Activated B cell treated with CpG ODN at 0.5 μM for 24 hours (primary cell): ENCODE data around the gene ACCS. TPM values are rescaled to one million over a fixed set of nuclear protein-coding genes. Genes with fewer than 3 reads are reported as not detected.

Experiments used
- ATAC-seq: fragments of 200-7000 bp; cut with Tn5 transposase; one replicate; pipeline ENCODE4 v1.10.0; 2021; ENCODE audit warnings: low read depth, mild to moderate bottlenecking, moderate library complexity
- CTCF ChIA-PET: fragments of 350-600 bp; sonication (Branson Sonifier 250); formaldehyde crosslinking; loops from one replicate; lab custom pipeline; 2021; ENCODE audit warnings: antibody characterized with exemption; lab: Charles Lee
- POLR2A ChIA-PET: fragments of 350-600 bp; sonication (Branson Sonifier 250); formaldehyde crosslinking; loops from one replicate; lab custom pipeline; 2021; ENCODE audit warnings: antibody characterized with exemption; lab: Charles Lee
- DNase-seq: peaks from one replicate; pipeline ENCODE4 v3.0.0; 2022
- H3K27ac Mint-ChIP-seq: one replicate; pipeline ENCODE4 v1.8.0; 2020; ENCODE audit warnings: mixed read lengths
- H3K27me3 Mint-ChIP-seq: one replicate; pipeline ENCODE4 v1.8.0; 2021; ENCODE audit warnings: mixed read lengths
- H3K36me3 Mint-ChIP-seq: one replicate; pipeline ENCODE4 v1.8.0; 2021; ENCODE audit warnings: low read depth, mixed read lengths
- H3K4me1 Mint-ChIP-seq: one replicate; pipeline ENCODE4 v1.8.0; 2021; ENCODE audit warnings: mixed read lengths
- H3K4me3 Mint-ChIP-seq: one replicate; pipeline ENCODE4 v1.8.0; 2020; ENCODE audit warnings: mild to moderate bottlenecking, mixed read lengths
- H3K9me3 Mint-ChIP-seq: one replicate; pipeline ENCODE4 v1.8.0; 2020; ENCODE audit warnings: mixed read lengths
- CTCF ChIP-seq: fragments of 200-600 bp; IDR thresholded peaks from one replicate; pipeline ENCODE4 v1.8.0; 2022; ENCODE audit warnings: antibody characterized with exemption, mild to moderate bottlenecking
- intact Hi-C: fragments of 100-400 bp; cut with micrococcal nuclease; formaldehyde crosslinking; loops from one replicate; pipeline ENCODE4 v1.15.1; 2024
- total RNA-seq: library from RNA; stranded (reverse); gene quantifications from 2 replicates; pipeline ENCODE4 v1.2.3, GENCODE V29; 2022

The ACCS gene
- 22.4 and 27.0 TPM in 2 replicates for total RNA-seq

DNA sequence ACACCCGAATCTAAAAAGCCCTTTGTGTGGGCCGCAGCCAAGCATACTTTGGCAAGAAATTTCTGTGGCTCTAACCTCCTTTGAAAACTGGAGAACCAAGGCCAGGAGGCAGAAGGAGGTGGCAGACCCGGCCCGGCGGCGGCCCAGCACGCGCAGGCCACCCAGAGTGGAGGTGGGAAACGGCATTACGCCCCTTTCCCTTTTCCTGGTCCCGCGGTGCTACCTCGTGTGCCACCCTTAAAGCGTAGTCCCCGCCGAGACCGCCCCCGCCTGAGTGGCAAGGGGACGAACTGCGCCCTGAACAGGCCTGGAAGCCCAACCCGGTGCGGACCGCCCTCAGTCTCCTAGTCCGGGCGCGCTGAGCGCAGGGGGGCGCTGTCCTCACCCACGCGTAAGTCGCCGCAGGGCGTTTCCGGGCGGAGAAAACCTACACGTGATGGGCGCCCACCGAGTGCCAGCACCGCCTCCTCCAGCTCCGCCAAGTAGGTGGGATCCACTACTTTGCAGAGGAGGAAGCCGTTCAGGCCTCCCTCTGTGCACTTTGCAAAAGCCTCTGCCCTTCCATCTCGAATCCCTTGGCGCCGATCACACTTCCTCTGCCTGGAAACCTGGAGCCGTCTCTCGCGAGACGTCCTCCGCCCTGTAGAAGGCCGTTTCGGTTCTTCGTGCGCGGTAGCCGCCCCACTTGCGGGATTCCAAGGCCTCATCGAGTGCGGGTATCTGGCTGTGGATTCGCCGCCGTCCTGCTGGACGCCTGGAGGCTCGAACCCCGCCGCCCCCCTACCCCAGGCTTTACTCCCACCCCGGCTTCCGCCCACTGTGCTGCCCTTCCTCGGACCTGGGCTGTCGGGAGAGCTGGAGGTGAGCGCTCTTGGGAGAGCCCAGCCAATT lies at the start of gene ACCS:
Gene ACCS (plus strand): TSS at position 430 of the 891 bp plus-strand sequence. CDS start 1,358 bp downstream, outside the sequence.
- peaks cover 10% of the 10 kb centered on the region for H3K36me3 Mint-ChIP-seq
- TF ChIP-seq CTCF, result peak; percentile 58
- DNase-seq (peak; percentile 86), ATAC-seq (peak; percentile 97)
- ChIA-PET CTCF (interaction anchor here (0.7 to 1.4 kb wide), 3 partner anchors 28 to 32 kb away, joined by 3 read pairs; partner anchors contain the start of gene EXT2), POLR2A (interaction anchor here (0.6 to 1.0 kb wide), 4 partner anchors 13 to 776 kb away, joined by 3 to 5 read pairs (median 3); partner anchors contain the start of gene ALKBH3)
- intact Hi-C loops, result loop anchor here (1.0 to 10.0 kb wide), 5 partner anchors 29 to 751 kb away; partner anchors contain the start of genes ALKBH3, API5, EXT2 and HSD17B12
- no peaks in the 10 kb centered on the region for H3K27me3 Mint-ChIP-seq
- H3K4me3 Mint-ChIP-seq, result peak within 1 kb of the TSS; percentile 92
- peak within 1 kb of the TSS; percentile 87 for H3K27ac Mint-ChIP-seq
- peaks cover 19% of the 10 kb centered on the region for H3K4me1 Mint-ChIP-seq
- H3K9me3 Mint-ChIP-seq, result no peaks in the 10 kb centered on the region

GRCh38 chr11:44016546-44017442 lies 49.3 kb upstream of the ACCS start:
- no peak for ATAC-seq
- H3K9me3 Mint-ChIP-seq, result peaks cover 7% of the 10 kb centered on the region
- intact Hi-C loops, result no loop called here
- no peak overlapping the region for H3K4me3 Mint-ChIP-seq
- no peaks in the 10 kb centered on the region for H3K36me3 Mint-ChIP-seq
- TF ChIP-seq CTCF, result no peak
- H3K27ac Mint-ChIP-seq, result no peak overlapping the region
- H3K27me3 Mint-ChIP-seq, result peaks cover 3% of the 10 kb centered on the region
- no peaks in the 10 kb centered on the region for H3K4me1 Mint-ChIP-seq
- CTCF ChIA-PET, result no interaction called here
- POLR2A ChIA-PET, result no interaction called here
- DNase-seq, result no peak

GRCh38 chr11:44017443-44018126 lies 48.5 kb upstream of the ACCS start:
- Mint-ChIP-seq H3K36me3 (no peaks in the 10 kb centered on the region), H3K27me3 (peaks cover 3% of the 10 kb centered on the region), H3K4me1 (no peaks in the 10 kb centered on the region), H3K9me3 (peaks cover 11% of the 10 kb centered on the region), H3K4me3 (no peak overlapping the region), H3K27ac (no peak overlapping the region)
- intact Hi-C loops, result no loop called here
- CTCF ChIA-PET, result no interaction called here
- TF ChIP-seq CTCF, result no peak
- ATAC-seq (no peak), DNase-seq (no peak)
- POLR2A ChIA-PET, result no interaction called here

DNA sequence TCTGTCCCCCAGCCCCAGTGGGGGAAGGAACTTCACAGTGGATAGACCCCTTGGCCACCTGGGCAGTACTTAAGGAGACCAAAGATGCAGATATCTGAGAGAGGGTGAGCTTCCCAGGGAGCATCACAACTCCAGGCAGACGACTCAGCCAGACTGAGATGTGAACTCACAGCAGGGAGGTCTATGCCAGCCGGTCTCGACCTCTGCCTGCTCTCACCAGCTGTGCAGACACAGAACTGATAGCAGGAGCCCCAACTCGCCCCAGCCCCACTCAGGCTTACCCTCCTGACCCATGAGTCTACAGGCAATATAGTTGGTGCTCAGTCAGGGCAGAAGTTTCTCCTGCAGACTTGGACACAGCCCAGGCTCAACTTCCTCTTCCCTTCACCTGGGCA lies 47.9 kb upstream of the ACCS start:
- H3K4me3 Mint-ChIP-seq, result no peak overlapping the region
- no peak for DNase-seq
- no peaks in the 10 kb centered on the region for H3K36me3 Mint-ChIP-seq
- H3K27me3 Mint-ChIP-seq, result peaks cover 3% of the 10 kb centered on the region
- ChIA-PET CTCF (no interaction called here), POLR2A (no interaction called here)
- H3K27ac Mint-ChIP-seq, result no peak overlapping the region
- H3K4me1 Mint-ChIP-seq, result no peaks in the 10 kb centered on the region
- no peak for TF ChIP-seq CTCF
- peaks cover 12% of the 10 kb centered on the region for H3K9me3 Mint-ChIP-seq
- intact Hi-C loops, result no loop called here
- ATAC-seq, result no peak
